Activated CD8-positive, alpha-beta memory T cell treated with anti-CD3 and anti-CD28 coated beads for 1 hour (primary cell): Measurements from ENCODE around the gene PPCDC.
A peak's percentile ranks its signal among the peaks of the same experiment; 100 is the strongest.

ENCODE experiments used
- DNase-seq, 2 donors: peaks; one replicate each; pipeline ENCODE4 v3.0.0-alpha.2; 2020; ENCODE audit warnings: low read depth in 1 of 2; ENCODE audit errors: extremely low read depth in 1 of 2

PPCDC gene

GRCh38 chr15:75023181-75023871 lies at the start of gene PPCDC:
Gene PPCDC, plus strand, starts transcription at chr15:75023590. Its CDS starts 4,729 bp downstream, at chr15:75028319.
- DNase-seq, result peak; percentile 77 to 85

DNA sequence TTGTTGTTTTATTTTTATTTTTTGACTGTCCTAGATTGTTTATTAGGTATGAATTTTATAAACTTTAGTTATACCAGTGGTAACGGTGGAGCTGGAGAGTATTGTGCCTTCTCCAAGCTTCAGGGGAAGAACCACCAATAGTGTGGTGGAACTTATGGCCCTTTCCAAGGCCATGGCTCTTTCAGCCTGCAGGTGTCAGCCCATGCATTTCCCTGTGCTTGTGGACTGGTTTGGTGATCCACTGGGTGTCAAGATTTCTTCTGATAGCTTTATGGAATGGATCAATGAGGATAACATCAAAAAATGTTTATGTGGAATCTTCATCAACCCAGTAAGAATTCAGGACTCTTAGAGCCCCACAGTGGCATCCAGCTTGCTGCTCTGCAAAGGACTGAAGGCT lies 47.2 kb upstream of the PPCDC start:
- no peak for DNase-seq

DNA sequence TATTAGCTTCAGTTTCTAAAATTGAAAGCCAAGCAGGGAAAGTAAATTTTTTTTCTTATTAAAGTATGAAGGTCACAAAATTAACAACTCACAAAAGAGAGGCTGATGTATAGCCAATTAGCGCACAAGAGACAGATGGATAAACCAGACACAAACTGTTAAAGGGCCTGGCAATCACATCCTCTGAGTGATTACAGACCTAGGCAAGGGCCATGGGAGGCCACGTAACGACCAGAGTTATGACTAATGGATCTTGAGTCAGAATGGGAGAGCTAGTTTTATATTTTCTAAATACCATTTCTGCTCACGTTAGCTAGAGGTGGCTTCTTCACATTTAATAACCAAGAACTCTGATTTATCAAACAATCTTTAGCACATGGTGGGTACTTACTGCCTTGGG lies 45.8 kb upstream of the PPCDC start:
- DNase-seq, result no peak

- DNase-seq, result no peak
Measured at GRCh38 chr15:74978077-74978476, 45.3 kb upstream of the PPCDC start.

DNA sequence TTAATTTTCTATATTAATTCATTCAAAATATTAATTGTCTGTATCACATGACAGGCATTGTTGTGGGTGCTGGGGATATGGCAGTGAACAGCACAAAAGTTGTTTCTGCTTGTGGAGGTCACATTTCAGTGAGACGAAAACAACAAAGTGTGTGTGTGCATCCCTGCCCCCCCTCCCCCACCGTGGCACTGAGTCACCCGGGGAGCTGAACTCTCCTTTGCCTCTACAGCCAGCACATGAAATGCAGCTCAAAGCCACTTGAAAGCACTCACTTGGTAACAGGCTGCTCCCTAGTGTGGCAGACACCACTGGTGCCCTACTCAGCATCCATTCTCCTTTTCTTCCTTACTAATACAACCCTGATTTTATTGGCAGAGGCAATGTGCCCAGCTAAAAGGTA lies 44.9 kb upstream of the PPCDC start:
- DNase-seq, result no peak

DNA sequence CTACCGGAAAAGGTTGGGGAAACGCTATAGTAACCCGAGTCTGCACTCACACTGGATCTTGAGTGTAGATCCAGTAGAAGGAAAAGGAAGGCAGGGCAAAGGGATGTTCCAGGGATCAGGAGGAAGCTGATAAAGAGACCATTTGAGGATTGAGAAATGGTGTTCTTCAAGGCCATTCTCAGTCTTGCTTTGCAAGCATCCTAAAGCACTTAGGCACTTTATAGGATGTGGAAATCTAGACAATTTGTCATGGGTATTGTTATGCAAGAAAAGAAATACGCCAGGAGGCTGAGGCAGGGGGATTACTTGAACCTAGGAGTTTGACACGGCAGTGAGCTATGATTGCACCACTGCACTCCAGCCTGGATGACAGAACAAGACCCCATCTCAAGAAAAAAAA lies 41.2 kb upstream of the PPCDC start:
- DNase-seq, result no peak

DNA sequence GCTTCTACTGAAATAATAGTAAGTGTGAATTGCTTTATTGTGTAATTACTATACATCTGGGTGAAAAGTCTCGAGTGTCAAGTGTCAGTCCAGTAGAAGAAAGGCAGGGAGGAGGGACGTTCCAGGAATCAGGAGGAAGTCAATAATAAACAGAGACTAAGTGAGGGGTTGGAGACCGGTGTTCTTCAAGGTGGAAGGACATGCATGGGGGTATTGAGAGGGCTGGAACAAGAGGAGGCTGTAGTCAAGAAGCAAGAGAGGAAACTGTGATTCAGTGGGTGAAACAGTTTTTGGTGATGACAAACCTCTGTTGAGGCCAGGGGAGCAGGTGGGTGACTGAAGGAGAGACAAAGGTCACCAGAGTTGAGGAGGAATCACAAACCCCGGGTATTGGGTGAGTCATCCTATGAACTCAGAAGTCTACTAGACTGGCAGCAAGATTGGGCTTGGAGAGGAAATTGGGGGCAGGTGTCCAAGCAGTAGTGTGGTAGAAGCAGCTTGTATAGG lies 39.6 kb upstream of the PPCDC start:
- DNase-seq, result no peak

DNA sequence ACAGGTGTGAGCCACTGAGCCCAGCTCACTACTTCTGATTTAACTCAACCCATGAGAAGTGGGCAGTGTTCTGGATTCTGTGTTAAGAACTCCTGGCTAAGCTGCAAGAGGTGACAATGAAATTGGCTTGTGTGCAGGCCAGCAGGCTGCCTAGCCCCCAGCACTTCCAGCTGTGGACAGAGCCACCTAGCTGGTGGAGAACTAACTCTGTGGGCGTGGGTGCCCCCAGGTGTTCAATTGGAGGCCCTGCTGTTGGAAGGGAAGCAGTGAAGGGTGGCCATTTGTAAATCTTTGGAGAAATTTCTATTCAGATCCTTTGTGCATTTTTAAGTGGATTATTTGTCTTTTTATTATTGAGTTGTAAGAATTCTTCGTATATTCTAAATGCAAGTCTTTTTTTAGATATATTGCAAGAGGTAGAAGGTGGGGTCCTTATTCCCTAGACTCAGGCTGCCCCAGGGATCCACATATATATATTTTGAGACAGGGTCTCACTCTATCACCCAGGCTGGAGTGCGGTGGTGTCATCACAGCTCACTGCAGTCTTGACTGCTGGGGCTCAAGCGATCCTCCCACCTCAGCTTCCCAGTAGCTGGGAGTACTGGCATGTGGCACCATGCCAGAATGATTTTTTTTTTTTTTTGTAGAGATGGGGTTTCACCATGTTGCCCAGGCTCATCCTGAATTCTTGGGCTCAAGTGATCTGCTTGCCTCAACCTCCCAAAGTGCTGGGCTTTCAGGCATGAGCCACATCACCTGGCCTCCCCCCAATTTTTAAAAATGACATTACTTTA lies 35.2 kb upstream of the PPCDC start:
- DNase-seq, result no peak

DNA sequence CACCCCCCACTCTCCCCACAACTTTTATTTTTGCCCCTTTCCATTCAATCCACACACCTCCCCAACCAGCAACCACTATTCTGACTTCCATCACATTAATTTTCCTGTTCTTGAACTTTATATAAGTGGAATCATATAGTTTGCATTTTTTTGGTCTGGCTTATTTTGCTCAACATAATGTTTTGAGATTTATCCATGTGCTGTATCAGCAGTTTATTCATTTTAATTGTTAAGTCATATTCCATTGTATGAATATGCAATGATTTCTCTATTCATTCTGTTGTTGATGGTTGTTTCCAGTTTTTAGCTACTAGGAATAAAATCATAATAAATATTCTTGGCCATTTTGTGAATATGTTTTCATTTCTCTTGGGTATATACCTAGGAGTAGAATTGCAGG lies 33.9 kb upstream of the PPCDC start:
- no peak for DNase-seq

GRCh38 chr15:74992619-74993018 lies 30.8 kb upstream of the PPCDC start:
- no peak for DNase-seq

- DNase-seq, result no peak
Measured at GRCh38 chr15:74994236-74994635, 29.2 kb upstream of the PPCDC start.

GRCh38 chr15:74994685-74995084 lies 28.7 kb upstream of the PPCDC start:
- DNase-seq, result no peak

DNA sequence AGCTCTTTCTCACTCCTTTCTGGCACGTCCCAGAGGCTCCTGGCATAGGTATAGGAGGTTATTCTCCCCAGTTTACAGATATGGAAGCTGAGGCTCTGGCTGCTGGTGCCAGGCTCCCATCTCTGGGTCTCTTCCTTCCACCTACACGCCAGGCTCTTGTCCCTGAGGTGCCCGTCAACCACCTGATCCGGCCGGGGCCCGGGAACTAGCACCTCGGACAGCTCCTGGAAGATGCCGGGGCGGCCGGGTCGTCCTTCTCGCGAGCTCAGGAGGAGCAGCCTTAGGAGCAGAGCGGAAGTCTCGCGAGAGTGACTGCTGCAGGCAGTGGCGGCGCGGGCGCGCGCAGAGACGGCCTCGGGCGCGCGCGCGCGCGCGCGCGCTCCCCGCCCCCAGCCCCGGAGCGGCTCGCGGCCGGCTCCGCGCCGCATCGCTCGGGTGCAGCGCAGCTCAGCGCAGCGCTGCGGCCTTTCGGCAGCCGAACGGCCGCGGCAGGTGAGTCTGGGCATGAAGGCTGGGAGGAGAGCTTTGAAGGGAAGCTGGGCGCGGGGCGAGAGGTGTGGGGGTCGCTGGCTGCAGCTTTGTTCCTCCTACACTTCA lies 28.1 kb upstream of the PPCDC start, which contains the start of gene SCAMP5:
SCAMP5 (plus strand) TSS at position 382 of the 597 bp plus-strand sequence. CDS start 16,277 bp downstream, outside the sequence.
- DNase-seq, result peak; percentile 74 to 76

DNA sequence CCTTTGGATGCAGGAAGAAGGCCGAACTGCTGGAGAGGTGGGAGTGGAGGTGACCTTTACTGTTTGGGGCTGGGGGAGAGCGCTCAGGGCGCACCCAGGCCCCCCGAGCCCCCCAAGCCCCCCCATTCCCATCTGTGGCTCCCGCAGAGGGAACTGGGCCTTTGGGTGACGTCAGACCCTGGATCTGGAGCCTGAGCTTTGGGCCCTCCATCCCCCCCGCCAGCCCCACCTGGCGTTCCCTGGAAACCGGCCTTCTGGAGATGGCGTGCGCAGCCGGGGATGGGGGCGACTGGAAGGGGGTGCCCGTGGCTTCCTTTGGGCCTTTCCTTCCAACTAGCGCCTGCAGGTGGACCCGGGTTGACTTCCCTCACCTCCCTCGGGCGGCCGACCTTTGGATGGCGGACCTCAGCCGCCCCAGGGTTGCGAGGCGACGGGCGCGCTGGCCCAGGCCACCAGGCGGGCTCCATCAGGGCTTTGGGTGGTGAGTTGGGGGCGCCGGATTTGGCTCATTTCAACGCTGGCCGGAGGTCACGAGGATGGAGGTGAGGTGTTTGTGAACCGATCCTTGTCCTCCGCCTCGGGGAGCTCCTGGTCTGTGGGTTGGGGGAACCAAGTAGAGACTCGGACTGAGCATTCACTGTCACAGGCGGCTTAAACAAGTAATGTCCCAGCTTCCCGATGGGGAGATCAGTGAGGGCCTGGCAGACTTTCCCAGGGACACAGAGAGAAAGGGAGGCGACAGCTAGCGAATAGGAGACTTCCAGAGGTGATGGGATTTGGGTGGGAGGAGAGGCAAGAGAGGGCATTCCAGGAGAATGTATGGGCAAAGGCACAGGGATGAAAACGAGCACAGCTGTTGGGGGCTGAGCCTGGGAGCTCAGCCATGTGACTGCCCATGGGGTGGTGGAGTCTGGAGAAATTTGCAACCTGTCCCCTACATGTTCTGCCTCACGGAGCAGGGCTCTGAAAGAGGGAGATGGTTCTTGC lies 27.3 kb upstream of the PPCDC start:
- no peak for DNase-seq

- no peak for DNase-seq
Measured at GRCh38 chr15:74997141-74997540, 26.2 kb upstream of the PPCDC start.

DNA sequence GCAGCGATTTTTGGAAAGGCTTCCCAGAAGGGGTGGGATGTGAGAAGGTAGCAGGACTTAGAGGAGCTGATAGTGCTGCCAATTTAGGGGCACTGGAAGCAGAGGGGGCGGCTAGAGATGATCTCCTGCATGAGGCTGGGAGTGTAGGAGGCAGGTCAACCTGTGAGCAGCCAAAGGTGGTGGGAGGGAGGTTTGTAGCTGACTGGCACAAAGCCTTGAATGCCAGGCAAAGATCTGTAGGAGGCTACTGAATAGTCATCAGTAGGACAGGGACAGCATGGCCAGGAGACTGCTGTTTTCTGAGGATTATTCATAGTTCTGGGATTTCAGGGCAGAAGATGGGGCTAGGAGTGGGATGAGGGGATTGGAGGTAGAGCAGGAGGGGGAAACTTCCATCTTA lies 25.8 kb upstream of the PPCDC start:
- no peak for DNase-seq

DNA sequence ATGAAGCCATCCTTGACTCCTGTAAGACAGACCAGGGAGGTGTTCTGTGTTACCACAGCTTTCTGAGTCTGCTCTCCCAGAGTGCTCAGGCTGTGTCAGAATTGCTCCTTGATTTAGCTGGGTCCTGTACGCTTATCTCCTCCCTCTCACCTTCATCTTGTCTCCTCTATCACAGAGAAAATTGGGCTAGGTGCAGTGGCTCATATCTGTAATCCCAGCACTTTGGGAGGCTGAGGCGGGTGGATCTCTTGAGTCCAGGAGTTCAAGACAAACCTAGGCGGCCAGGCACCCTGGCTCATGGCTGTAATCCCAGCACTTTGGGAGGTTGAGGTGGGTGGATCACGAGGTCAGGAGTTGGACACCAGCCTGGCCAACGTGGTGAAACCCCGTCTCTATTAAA lies 22.1 kb upstream of the PPCDC start:
- DNase-seq, result no peak

GRCh38 chr15:75002398-75002797 lies 21.0 kb upstream of the PPCDC start:
- DNase-seq, result no peak

DNA sequence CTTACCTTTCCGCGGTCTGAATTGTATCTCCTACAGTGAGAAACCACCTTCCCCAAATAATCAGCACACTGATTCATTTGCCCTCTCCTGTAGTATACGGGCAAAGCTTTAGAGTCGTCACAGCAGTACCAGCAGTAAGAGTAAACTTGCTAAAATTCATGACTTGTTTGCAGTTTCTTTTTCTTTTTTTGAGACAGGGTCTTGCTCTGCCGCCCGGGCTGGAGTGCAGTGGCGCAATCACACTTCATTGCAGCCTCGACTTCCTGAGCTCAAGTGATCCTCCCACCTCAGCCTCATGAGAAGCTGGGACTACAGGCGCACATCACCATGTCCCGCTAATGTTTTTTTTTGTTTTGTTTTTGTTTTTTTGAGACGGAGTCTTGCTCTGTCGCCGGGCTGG lies 16.2 kb upstream of the PPCDC start:
- DNase-seq, result no peak

- no peak for DNase-seq
Measured at GRCh38 chr15:75008221-75008625, 15.2 kb upstream of the PPCDC start.
